CD4-positive, alpha-beta memory T cell (primary cell): ENCODE measurements around the gene E2F4. TPM values are rescaled to one million over a fixed set of nuclear protein-coding genes. Genes with fewer than 3 reads are reported as not detected.
A peak's percentile ranks its signal among the peaks of the same experiment; 100 is the strongest.

Experiments used
- CTCF ChIA-PET: fragments of 350-600 bp; sonication (Branson Sonifier 250); formaldehyde crosslinking; loops from one replicate; lab custom pipeline; 2021; ENCODE audit warnings: inconsistent platforms; ENCODE audit not compliant: partially characterized antibody; lab: Charles Lee
- POLR2A ChIA-PET: fragments of 350-600 bp; sonication (Branson Sonifier 250); formaldehyde crosslinking; loops from one replicate; lab custom pipeline; 2021; ENCODE audit not compliant: partially characterized antibody; lab: Charles Lee
- DNase-seq, 5 donors: peaks; one replicate each; pipeline versions ENCODE4 v3.0.0 to v3.0.0-alpha.2; 2020 to 2022; ENCODE audit warnings: mixed read lengths in 1 of 5
- H3K27ac ChIP-seq: one replicate; pipeline ENCODE4 v1.7.0; 2013; ENCODE audit warnings: low read depth, low read length
- H3K27me3 ChIP-seq: 2 replicates; pipeline ENCODE4 v1.7.0; 2013; ENCODE audit warnings: mild to moderate bottlenecking, low read length, moderate library complexity; ENCODE audit not compliant: insufficient read depth
- H3K36me3 ChIP-seq: 2 replicates; pipeline ENCODE4 v1.7.0; 2013; ENCODE audit warnings: mild to moderate bottlenecking, low read length, moderate library complexity; ENCODE audit not compliant: insufficient read depth
- H3K4me1 ChIP-seq: 2 replicates; pipeline ENCODE4 v1.7.0; 2013; ENCODE audit warnings: mild to moderate bottlenecking, low read length, moderate library complexity; ENCODE audit not compliant: insufficient read depth
- H3K4me3 ChIP-seq, 2 donors: one replicate each; pipeline ENCODE4 v1.7.0; 2013; ENCODE audit warnings: low read length in 2 of 2, mild to moderate bottlenecking in 1 of 2
- H3K9me3 ChIP-seq, 2 donors: one replicate each; pipeline ENCODE4 v1.7.0; 2013; ENCODE audit warnings: low read length in 2 of 2, control low read depth in 1 of 2; ENCODE audit not compliant: control insufficient read depth in 1 of 2
- H3K27ac Mint-ChIP-seq, 7 donors: one replicate each; pipeline ENCODE4 v1.8.0; 2020 to 2021; ENCODE audit warnings: mixed read lengths in 7 of 7, mild to moderate bottlenecking in 6 of 7, inconsistent platforms in 3 of 7, moderate library complexity in 3 of 7
- H3K27me3 Mint-ChIP-seq, 2 donors: one replicate each; pipeline ENCODE4 v1.8.0; 2020 to 2021; ENCODE audit warnings: mixed read lengths in 2 of 2
- H3K36me3 Mint-ChIP-seq, 2 donors: one replicate each; pipeline ENCODE4 v1.8.0; 2020 to 2021; ENCODE audit warnings: mixed read lengths in 2 of 2, inconsistent platforms in 1 of 2, mild to moderate bottlenecking in 1 of 2
- H3K4me1 Mint-ChIP-seq, 4 donors: one replicate each; pipeline ENCODE4 v1.8.0; 2020 to 2021; ENCODE audit warnings: mixed read lengths in 4 of 4, mild to moderate bottlenecking in 1 of 4
- H3K4me3 Mint-ChIP-seq, 8 donors: one replicate each; pipeline ENCODE4 v1.8.0; 2020 to 2021; ENCODE audit warnings: mixed read lengths in 8 of 8, mild to moderate bottlenecking in 7 of 8, moderate library complexity in 6 of 8, inconsistent platforms in 3 of 8
- H3K9me3 Mint-ChIP-seq, 8 donors: one replicate each; pipeline ENCODE4 v1.8.0; 2020 to 2021; ENCODE audit warnings: mixed read lengths in 8 of 8, mild to moderate bottlenecking in 5 of 8, inconsistent platforms in 3 of 8, moderate library complexity in 1 of 8
- intact Hi-C: fragments of 100-400 bp; cut with micrococcal nuclease; formaldehyde crosslinking; loops from one replicate; pipeline ENCODE4 v1.15.1; 2023
- polyA plus RNA-seq, 2 donors: library from polyadenylated mRNA; unstranded; fragments of 300-500 nt; fragmentation: Illumina TruSeq; gene quantifications; one replicate each; pipeline ENCODE4 v1.2.3, GENCODE V29; 2021
- total RNA-seq, 2 experiments: library from RNA; stranded (reverse); gene quantifications; one replicate each; pipeline ENCODE4 v1.2.3, GENCODE V29; 2021

E2F4 gene
- total and polyA plus RNA-seq, 4 experiments from 2014 or later = 53.6 to 91.3 (median 84.2) TPM

GRCh38 chr16:67212766-67213165 is 20.8 kb downstream of the E2F4 start:
- POLR2A ChIA-PET = interaction anchor here (0.9 kb wide), 1 partner anchor 9 kb away, joined by 3 read pairs; no protein-coding TSS in a partner anchor
- Mint-ChIP-seq H3K27ac (peak overlapping the region in 1 of 7 donors; percentile 46), H3K27me3 (no peaks in the 10 kb centered on the region), H3K4me3 (no peak overlapping the region), H3K9me3 (no peaks in the 10 kb centered on the region), H3K4me1 (no peaks in the 10 kb centered on the region), H3K36me3 (peaks cover 0 to 5% of the 10 kb centered on the region in 2 donors)
- CTCF ChIA-PET = interaction anchor here (1.1 kb wide), 1 partner anchor 259 kb away, joined by 5 read pairs; no protein-coding TSS in a partner anchor
- Histone ChIP-seq H3K4me1 (no peaks in the 10 kb centered on the region), H3K27ac (no peak overlapping the region), H3K36me3 (no peaks in the 10 kb centered on the region), H3K9me3 (no peaks in the 10 kb centered on the region), H3K27me3 (no peaks in the 10 kb centered on the region), H3K4me3 (no peak overlapping the region)
- no peak for DNase-seq
- intact Hi-C loops = no loop called here

GRCh38 chr16:67213197-67214019 is 21.5 kb downstream of the E2F4 start:
- intact Hi-C loops = no loop called here
- Histone ChIP-seq H3K9me3 (no peaks in the 10 kb centered on the region), H3K27me3 (no peaks in the 10 kb centered on the region), H3K4me1 (no peaks in the 10 kb centered on the region), H3K27ac (no peak overlapping the region), H3K36me3 (no peaks in the 10 kb centered on the region), H3K4me3 (no peak overlapping the region)
- DNase-seq = peak in 1 of 5 donors; percentile 2
- CTCF ChIA-PET = interaction anchor here (1.1 kb wide), 1 partner anchor 259 kb away, joined by 5 read pairs; no protein-coding TSS in a partner anchor
- H3K4me1 Mint-ChIP-seq = no peaks in the 10 kb centered on the region
- H3K4me3 Mint-ChIP-seq = no peak overlapping the region
- no peaks in the 10 kb centered on the region for H3K9me3 Mint-ChIP-seq
- H3K36me3 Mint-ChIP-seq = peaks cover 0 to 5% of the 10 kb centered on the region in 2 donors
- H3K27me3 Mint-ChIP-seq = no peaks in the 10 kb centered on the region
- POLR2A ChIA-PET = interaction anchor here (0.9 kb wide), 1 partner anchor 9 kb away, joined by 3 read pairs; no protein-coding TSS in a partner anchor
- peak overlapping the region in 1 of 7 donors; percentile 46 for H3K27ac Mint-ChIP-seq

- Mint-ChIP-seq H3K4me3 (no peak overlapping the region), H3K4me1 (peaks cover 0 to 3% (median 2%) of the 10 kb centered on the region in 4 donors), H3K27ac (peak overlapping the region in 3 of 7 donors; percentile 13 to 53 (median 43)), H3K36me3 (peaks cover 2 to 5% of the 10 kb centered on the region in 2 donors), H3K9me3 (no peaks in the 10 kb centered on the region), H3K27me3 (no peaks in the 10 kb centered on the region)
- H3K27me3 ChIP-seq = no peaks in the 10 kb centered on the region
- H3K4me3 ChIP-seq = no peak overlapping the region
- no peaks in the 10 kb centered on the region for H3K9me3 ChIP-seq
- no peak overlapping the region for H3K27ac ChIP-seq
- DNase-seq = no peak
- no peaks in the 10 kb centered on the region for H3K36me3 ChIP-seq
- ChIA-PET CTCF (interaction anchor here (0.7 kb wide), 1 partner anchor 550 kb away, joined by 3 read pairs; no protein-coding TSS in a partner anchor), POLR2A (interaction anchor here (1.1 to 1.9 kb wide), 3 partner anchors 8 to 23 kb away, joined by 3 to 5 read pairs (median 4); partner anchors contain the start of gene TMEM208)
- intact Hi-C loops = no loop called here
- H3K4me1 ChIP-seq = no peaks in the 10 kb centered on the region
These were observed 23.8 kb downstream of the E2F4 start for GRCh38 chr16:67215706-67216105.

GRCh38 chr16:67216612-67217490 is 24.9 kb downstream of the E2F4 start:
- Histone ChIP-seq H3K27me3 (no peaks in the 10 kb centered on the region), H3K36me3 (no peaks in the 10 kb centered on the region), H3K4me1 (no peaks in the 10 kb centered on the region), H3K9me3 (no peaks in the 10 kb centered on the region), H3K4me3 (no peak overlapping the region), H3K27ac (no peak overlapping the region)
- Mint-ChIP-seq H3K36me3 (peaks cover 2 to 6% of the 10 kb centered on the region in 2 donors), H3K9me3 (no peaks in the 10 kb centered on the region), H3K27ac (peak overlapping the region in 3 of 7 donors; percentile 24 to 71 (median 50)), H3K4me3 (no peak overlapping the region), H3K27me3 (no peaks in the 10 kb centered on the region), H3K4me1 (peaks cover 0 to 4% (median 2%) of the 10 kb centered on the region in 4 donors)
- DNase-seq = no peak
- intact Hi-C loops = no loop called here
- ChIA-PET POLR2A (no interaction called here), CTCF (no interaction called here)

- peak overlapping the region; percentile 39 for H3K27ac ChIP-seq
- peaks cover 41 to 62% (median 55%) of the 10 kb centered on the region in 4 donors for H3K4me1 Mint-ChIP-seq
These were observed 32.0 kb downstream of the E2F4 start for GRCh38 chr16:67223992-67224391.

GRCh38 chr16:67226295-67226803 is 34.4 kb downstream of the E2F4 start:
- H3K27me3 Mint-ChIP-seq = no peaks in the 10 kb centered on the region
- ChIA-PET CTCF (interaction anchor here (0.7 to 2.4 kb wide), 11 partner anchors 9 to 248 kb away, joined by 3 to 15 read pairs (median 4); partner anchors contain the start of gene FHOD1), POLR2A (interaction anchor here (0.8 to 17.2 kb wide), 21 partner anchors 11 to 254 kb away, joined by 3 to 259 read pairs (median 4); partner anchors contain the start of genes ATP6V0D1, B3GNT9, CBFB and E2F4)
- H3K9me3 ChIP-seq = no peaks in the 10 kb centered on the region
- peak overlapping the region; percentile 88 for H3K27ac ChIP-seq
- peak overlapping the region; percentile 98 to 100 (median 100) for H3K4me3 Mint-ChIP-seq
- H3K36me3 ChIP-seq = peaks cover 32% of the 10 kb centered on the region
- no peaks in the 10 kb centered on the region for H3K27me3 ChIP-seq
- peaks cover 43 to 58% (median 54%) of the 10 kb centered on the region in 4 donors for H3K4me1 Mint-ChIP-seq
- no peaks in the 10 kb centered on the region for H3K9me3 Mint-ChIP-seq
- intact Hi-C loops = loop anchor here (2.0 kb wide), 4 partner anchors 34 to 66 kb away; partner anchors contain the start of genes E2F4 and PLEKHG4
- peak overlapping the region; percentile 96 to 100 (median 99) for H3K27ac Mint-ChIP-seq
- DNase-seq = no peak
- peaks cover 51% of the 10 kb centered on the region for H3K4me1 ChIP-seq
- peak overlapping the region; percentile 73 to 99 for H3K4me3 ChIP-seq
- peaks cover 11 to 36% of the 10 kb centered on the region in 2 donors for H3K36me3 Mint-ChIP-seq

More at GRCh38 chr16:67223992-67224391, 32.0 kb downstream of the E2F4 start:
- Histone ChIP-seq H3K4me1 (peaks cover 51% of the 10 kb centered on the region), H3K9me3 (no peaks in the 10 kb centered on the region), H3K27me3 (no peaks in the 10 kb centered on the region), H3K36me3 (peaks cover 10% of the 10 kb centered on the region), H3K4me3 (no peak overlapping the region)
- Mint-ChIP-seq H3K9me3 (no peaks in the 10 kb centered on the region), H3K4me3 (peak overlapping the region; percentile 22 to 62 (median 29)), H3K27ac (peak overlapping the region; percentile 43 to 96 (median 81)), H3K36me3 (peaks cover 13 to 17% of the 10 kb centered on the region in 2 donors), H3K27me3 (no peaks in the 10 kb centered on the region)
- ChIA-PET CTCF (interaction anchor here (1.0 to 1.6 kb wide), 5 partner anchors 12 to 206 kb away, joined by 3 to 8 read pairs (median 5); partner anchors contain the start of genes ELMO3 and FHOD1), POLR2A (interaction anchor here (0.7 to 17.2 kb wide), 9 partner anchors 9 to 65 kb away, joined by 3 to 259 read pairs (median 3); partner anchors contain the start of genes FBXL8, FHOD1, SLC9A5 and TRADD)
- intact Hi-C loops = no loop called here
- no peak for DNase-seq
